Endothelial cell of umbilical vein (primary cell): ENCODE results near the gene SRPX. TPM values are rescaled to one million over a fixed set of nuclear protein-coding genes. Genes with fewer than 3 reads are reported as not detected.

ENCODE experiments used
- BruUV-seq: library from RNA; stranded (reverse); fragments of 400-500 nt; replicated peaks from 2 replicates; lab custom pipeline; 2021; lab: Mats Ljungman, UMichigan
- CTCF ChIA-PET: fragments of 300-600, 350-600 bp; sonication (Branson Sonifier 250); formaldehyde crosslinking; loops from one replicate; lab custom pipeline; 2021; ENCODE audit warnings: antibody characterized with exemption, inconsistent platforms; lab: Charles Lee
- POLR2A ChIA-PET: fragments of 300-600, 350-600 bp; sonication (Branson Sonifier 250); formaldehyde crosslinking; loops from one replicate; lab custom pipeline; 2021; ENCODE audit warnings: antibody characterized with exemption, inconsistent platforms; lab: Charles Lee
- DNase-seq: peaks from one replicate; pipeline ENCODE4 v3.0.0-alpha.2; 2011; ENCODE audit warnings: low read depth, low spot score
- FAIRE-seq: peaks from 2 replicates; lab custom pipeline; 2011; peaks lifted over from hg19 to GRCh38; lab: Jason Lieb, UNC
- H2AFZ ChIP-seq: 2 replicates; pipeline ENCODE4 v1.6.0; 2012; ENCODE audit warnings: low read depth, low read length, control low read depth, inconsistent platforms
- H3K27ac ChIP-seq: 2 replicates; pipeline ENCODE4 v1.5.1; 2011; ENCODE audit warnings: low read depth, mild to moderate bottlenecking, control low read depth, low read length, moderate library complexity; ENCODE audit not compliant: insufficient read depth
- H3K27me3 ChIP-seq, 2 experiments: 2 replicates each; pipeline versions ENCODE4 v1.6.0 to v1.6.1; 2011; ENCODE audit warnings: low read length in 2 of 2, mixed read lengths in 1 of 2; ENCODE audit not compliant: control insufficient read depth in 2 of 2, insufficient read depth in 2 of 2
- H3K36me3 ChIP-seq, 2 experiments: 2 replicates in 1 of 2; 3 replicates in 1 of 2; pipeline ENCODE4 v1.5.1; 2011; ENCODE audit warnings: low read length in 2 of 2, mild to moderate bottlenecking in 1 of 2, moderate library complexity in 1 of 2; ENCODE audit not compliant: control insufficient read depth in 2 of 2, insufficient read depth in 2 of 2; ENCODE audit errors: extremely low read depth in 1 of 2
- H3K4me1 ChIP-seq: 3 replicates; pipeline ENCODE4 v1.5.1; 2011; ENCODE audit warnings: mild to moderate bottlenecking, low read length; ENCODE audit not compliant: control insufficient read depth, insufficient read depth; ENCODE audit errors: extremely low read depth
- H3K4me2 ChIP-seq: 2 replicates; pipeline ENCODE4 v1.6.1; 2011; ENCODE audit warnings: low read length, control low read depth, mixed read lengths; ENCODE audit not compliant: insufficient read depth
- H3K4me3 ChIP-seq, 3 experiments: fragments of 200-600 bp in 1 of 3; sonication (generic), shearing (Covaris generic) in 1 of 3; replicated peaks in 1 of 3; 2 replicates each; pipeline ENCODE4 v1.5.1; 2011 to 2016; ENCODE audit warnings: control low read depth in 3 of 3, low read length in 3 of 3, mild to moderate bottlenecking in 2 of 3, inconsistent platforms in 1 of 3, low read depth in 1 of 3, moderate library complexity in 1 of 3; ENCODE audit not compliant: insufficient read depth in 1 of 3
- H3K79me2 ChIP-seq: 2 replicates; pipeline ENCODE4 v1.6.0; 2012; ENCODE audit warnings: low read length, inconsistent platforms; ENCODE audit not compliant: control insufficient read depth, insufficient read depth
- H3K9ac ChIP-seq: replicated peaks from 2 replicates; pipeline ENCODE3; 2011; ENCODE audit warnings: low read length, control low read depth; ENCODE audit not compliant: insufficient read depth; ENCODE audit errors: extremely low read depth
- H3K9me1 ChIP-seq: replicated peaks from 3 replicates; pipeline ENCODE4 v1.6.0; 2011; ENCODE audit warnings: mild to moderate bottlenecking, low read length; ENCODE audit not compliant: control insufficient read depth, insufficient read depth; ENCODE audit errors: extremely low read depth
- H3K9me3 ChIP-seq: replicated peaks from 2 replicates; pipeline ENCODE4 v1.5.1; 2012; ENCODE audit warnings: low read length, inconsistent platforms; ENCODE audit not compliant: control insufficient read depth, insufficient read depth
- H4K20me1 ChIP-seq: replicated peaks from 2 replicates; pipeline ENCODE3; 2011; ENCODE audit warnings: mild to moderate bottlenecking, low read length; ENCODE audit not compliant: control insufficient read depth, insufficient read depth; ENCODE audit errors: extremely low read depth
- CTCF ChIP-seq, 2 donors: IDR thresholded peaks; 1 replicate in 1 of 2; 2 replicates in 1 of 2; pipeline ENCODE4 v1.5.1; 2011; ENCODE audit warnings: low read length in 2 of 2, mild to moderate bottlenecking in 2 of 2, moderate library complexity in 2 of 2, control low read depth in 1 of 2, inconsistent platforms in 1 of 2, low read depth in 1 of 2; ENCODE audit not compliant: insufficient read depth in 1 of 2; ENCODE audit errors: extremely low read depth in 1 of 2
- EZH2 ChIP-seq: IDR thresholded peaks from 2 replicates; pipeline ENCODE4 v1.6.1; 2012; ENCODE audit warnings: borderline replicate concordance, low read depth, mild to moderate bottlenecking, moderate library complexity, low read length, inconsistent platforms; ENCODE audit not compliant: severe bottlenecking
- FOS ChIP-seq: IDR thresholded peaks from 2 replicates; pipeline ENCODE4 v1.6.1; 2011; ENCODE audit warnings: mild to moderate bottlenecking, low read length, moderate library complexity, borderline replicate concordance; ENCODE audit not compliant: insufficient read depth
- GATA2 ChIP-seq: IDR thresholded peaks from 2 replicates; pipeline ENCODE4 v1.7.0; 2011; ENCODE audit warnings: low read depth, mild to moderate bottlenecking, moderate library complexity, mixed read lengths, low read length; ENCODE audit not compliant: insufficient read length, insufficient read depth
- JUN ChIP-seq: IDR thresholded peaks from 2 replicates; pipeline ENCODE4 v1.6.1; 2011; ENCODE audit warnings: borderline replicate concordance, low read depth; ENCODE audit not compliant: insufficient read length, insufficient read depth
- MYC ChIP-seq: IDR thresholded peaks from one replicate; pipeline ENCODE4 v1.6.1; 2011; ENCODE audit warnings: mild to moderate bottlenecking, low read depth, low read length
- POLR2A ChIP-seq: IDR thresholded peaks from 2 replicates; pipeline ENCODE4 v1.6.1; 2012; ENCODE audit warnings: low read depth, mild to moderate bottlenecking, control low read depth, low read length
- POLR2AphosphoS5 ChIP-seq: IDR thresholded peaks from 2 replicates; pipeline ENCODE4 v1.6.1; 2012; ENCODE audit warnings: low read depth, mild to moderate bottlenecking, control low read depth, low read length, moderate library complexity; ENCODE audit not compliant: insufficient read depth
- dilution Hi-C: fragments of 300-500 bp; cut with MboI; formaldehyde crosslinking; loops from one replicate; pipeline ENCODE4 v1.15.0; 2019; ENCODE audit warnings: low sequenced_read_pairs; ENCODE audit not compliant: extremely low pct_ligation_motif_present
- intact Hi-C: fragments of 100-400 bp; cut with micrococcal nuclease; formaldehyde crosslinking; loops from one replicate; pipeline ENCODE4 v1.10.0; 2022
- polyA plus RNA-seq, 4 experiments: library from polyadenylated mRNA; depleted of rRNA in 3 of 4; stranded (reverse) in 3 of 4; unstranded in 1 of 4; fragments of >200 nt; gene quantifications; 2 replicates each; pipeline versions ENCODE4 v1.2.1 to v1.2.3, GENCODE V29; 2011 to 2012; ENCODE audit warnings: missing spikeins in 1 of 4
- total RNA-seq: library from RNA; stranded (reverse); gene quantifications from 2 replicates; pipeline ENCODE4 v1.2.3, GENCODE V29; 2021
- TF ChIP-seq, protein P1 (sequence below): IDR thresholded peaks from 2 replicates; pipeline ENCODE4 v1.6.1; 2011; ENCODE audit not compliant: insufficient read depth, insufficient read length

Gene SRPX
- total and polyA plus RNA-seq, 2 donors (not counting 3 experiments of a cell fraction or from before 2014, with no cell fraction given), result 104 to 140 TPM

DNA sequence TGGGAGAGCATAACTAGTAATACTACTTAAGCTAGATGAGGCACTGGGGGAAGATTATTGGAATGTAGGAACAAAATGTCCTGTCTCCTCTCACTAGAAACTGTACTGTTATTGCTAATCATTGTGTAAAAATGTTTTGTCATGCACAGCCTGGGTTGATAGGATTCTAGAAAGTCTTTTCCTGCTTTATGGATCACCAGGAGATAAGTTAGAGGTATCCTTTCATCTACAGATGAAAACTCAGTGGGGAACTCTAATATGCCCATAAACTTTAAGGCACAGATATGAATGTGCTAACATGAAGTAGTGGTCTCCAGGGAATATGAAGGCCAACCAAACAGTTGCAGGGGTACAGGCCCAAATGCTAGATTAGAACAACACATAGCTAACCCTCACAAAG lies 57.5 kb downstream of the SRPX start:
- H3K27ac ChIP-seq, result no peak overlapping the region
- no peaks in the 10 kb centered on the region for H3K27me3 ChIP-seq
- no peak overlapping the region for H3K9ac ChIP-seq
- BruUV-seq, result no TSS peak
- DNase-seq, result no peak
- peaks cover 5% of the 10 kb centered on the region in 2 experiments for H3K36me3 ChIP-seq
- CTCF ChIA-PET, result interaction anchor here (0.6 kb wide), 1 partner anchor 20 kb away, joined by 3 read pairs; no protein-coding TSS in a partner anchor
- no peak for FAIRE-seq
- H3K4me1 ChIP-seq, result no peaks in the 10 kb centered on the region
- H3K79me2 ChIP-seq, result no peaks in the 10 kb centered on the region
- POLR2A ChIA-PET, result no interaction called here
- no peaks in the 10 kb centered on the region for H3K9me1 ChIP-seq
- dilution Hi-C loops (no loop called here), intact Hi-C loops (no loop called here)
- no peak for TF ChIP-seq EZH2
- no peak for TF ChIP-seq POLR2AphosphoS5
- TF ChIP-seq CTCF (IDR thresholded peaks at IDR 0.05; ENCODE audit: extremely low read depth in 1 of 2, insufficient read depth in 1 of 2, low read depth in 1 of 2, low read length in 2 of 2), result no peak
- no peak for TF ChIP-seq MYC
- TF ChIP-seq, protein P1, sequence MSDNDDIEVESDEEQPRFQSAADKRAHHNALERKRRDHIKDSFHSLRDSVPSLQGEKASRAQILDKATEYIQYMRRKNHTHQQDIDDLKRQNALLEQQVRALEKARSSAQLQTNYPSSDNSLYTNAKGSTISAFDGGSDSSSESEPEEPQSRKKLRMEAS, result no peak
- TF ChIP-seq GATA2, result no peak
- TF ChIP-seq FOS, result no peak
- no peak for TF ChIP-seq POLR2A
- no peak for TF ChIP-seq JUN
- no peak overlapping the region for H2AFZ ChIP-seq
- no peak overlapping the region for H3K4me3 ChIP-seq
- H3K9me3 ChIP-seq, result no peaks in the 10 kb centered on the region
- H4K20me1 ChIP-seq, result no peaks in the 10 kb centered on the region
- H3K4me2 ChIP-seq, result no peak overlapping the region
